Naive B cell (primary cell): ENCODE data around the gene PIGT. TPM values are rescaled to one million over a fixed set of nuclear protein-coding genes. Genes with fewer than 3 reads are reported as not detected.

Experiments
- ATAC-seq, 2 donors: fragments of 150-1000 bp; cut with Tn5 transposase; 2 replicates each; pipeline ENCODE4 v1.10.0; 2021; ENCODE audit warnings: low read depth in 2 of 2, mild to moderate bottlenecking in 2 of 2, moderate library complexity in 2 of 2
- DNase-seq: peaks from one replicate; pipeline ENCODE4 v3.0.0; 2022
- H3K27ac Mint-ChIP-seq, 6 donors: one replicate each; pipeline ENCODE4 v1.8.0; 2020 to 2022; ENCODE audit warnings: mild to moderate bottlenecking in 6 of 6, mixed read lengths in 6 of 6, moderate library complexity in 5 of 6, inconsistent platforms in 2 of 6
- H3K27me3 Mint-ChIP-seq, 3 donors: one replicate each; pipeline ENCODE4 v1.8.0; 2021 to 2022; ENCODE audit warnings: mixed read lengths in 3 of 3, mild to moderate bottlenecking in 1 of 3
- H3K36me3 Mint-ChIP-seq, 2 donors: one replicate each; pipeline ENCODE4 v1.8.0; 2020 to 2022; ENCODE audit warnings: mixed read lengths in 2 of 2, inconsistent platforms in 1 of 2, mild to moderate bottlenecking in 1 of 2
- H3K4me1 Mint-ChIP-seq, 3 donors: one replicate each; pipeline ENCODE4 v1.8.0; 2020 to 2022; ENCODE audit warnings: mixed read lengths in 3 of 3, inconsistent platforms in 1 of 3, mild to moderate bottlenecking in 1 of 3, moderate library complexity in 1 of 3
- H3K4me3 Mint-ChIP-seq, 8 donors: one replicate each; pipeline ENCODE4 v1.8.0; 2020 to 2022; ENCODE audit warnings: mild to moderate bottlenecking in 8 of 8, mixed read lengths in 8 of 8, moderate library complexity in 8 of 8, inconsistent platforms in 2 of 8
- H3K9me3 Mint-ChIP-seq, 7 donors: one replicate each; pipeline ENCODE4 v1.8.0; 2020 to 2022; ENCODE audit warnings: mixed read lengths in 7 of 7, mild to moderate bottlenecking in 5 of 7, inconsistent platforms in 2 of 7, moderate library complexity in 1 of 7
- polyA plus RNA-seq, 6 donors: library from polyadenylated mRNA; unstranded; fragments of 300-500 nt; fragmentation: Illumina TruSeq; gene quantifications; one replicate each; pipeline ENCODE4 v1.2.3, GENCODE V29; 2021; ENCODE audit warnings: low read depth in 6 of 6

PIGT gene
- polyA plus RNA-seq, 6 donors from 2014 or later = 62.0 to 113 (median 77.9) TPM

GRCh38 chr20:45406260-45407066 is 9.5 kb upstream of the PIGT start:
- peak; percentile 42 to 50 for ATAC-seq
- Mint-ChIP-seq H3K9me3 (peaks cover 0 to 9% (median 5%) of the 10 kb centered on the region in 7 donors), H3K4me3 (peak overlapping the region; percentile 77 to 92 (median 86)), H3K36me3 (peaks cover 11 to 15% of the 10 kb centered on the region in 2 donors), H3K4me1 (peaks cover 27 to 35% (median 30%) of the 10 kb centered on the region in 3 donors), H3K27ac (peak overlapping the region in 4 of 6 donors; percentile 7 to 91 (median 60)), H3K27me3 (peaks cover 0 to 12% (median 0%) of the 10 kb centered on the region in 3 donors)
- peak; percentile 57 for DNase-seq

- H3K9me3 Mint-ChIP-seq = peaks cover 0 to 3% (median 0%) of the 10 kb centered on the region in 7 donors
- peaks cover 7 to 9% of the 10 kb centered on the region in 2 donors for H3K36me3 Mint-ChIP-seq
- peaks cover 30 to 35% (median 30%) of the 10 kb centered on the region in 3 donors for H3K4me1 Mint-ChIP-seq
- H3K4me3 Mint-ChIP-seq = peak overlapping the region; percentile 77 to 92 (median 86)
- no peak for ATAC-seq
- H3K27me3 Mint-ChIP-seq = peaks cover 0 to 12% (median 0%) of the 10 kb centered on the region in 3 donors
- DNase-seq = no peak
- peak overlapping the region; percentile 51 to 91 (median 88) for H3K27ac Mint-ChIP-seq
Measured at GRCh38 chr20:45407067-45407745, 8.7 kb upstream of the PIGT start.

GRCh38 chr20:45407783-45408645 is 7.9 kb upstream of the PIGT start, which contains the start of gene DBNDD2:
TSS of gene DBNDD2 (plus strand) at chr20:45408289. CDS start at chr20:45408468, 179 bp downstream.
- Mint-ChIP-seq H3K9me3 (no peaks in the 10 kb centered on the region), H3K4me1 (peaks cover 30 to 35% (median 30%) of the 10 kb centered on the region in 3 donors), H3K27ac (peak within 1 kb of the TSS; percentile 85 to 94 (median 90)), H3K36me3 (peaks cover 6 to 9% of the 10 kb centered on the region in 2 donors), H3K4me3 (peak within 1 kb of the TSS; percentile 77 to 92 (median 86)), H3K27me3 (peaks cover 0 to 12% (median 0%) of the 10 kb centered on the region in 3 donors)
- ATAC-seq (peak; percentile 21 to 24), DNase-seq (peak; percentile 11)

GRCh38 chr20:45408646-45409213 is 7.2 kb upstream of the PIGT start:
- H3K36me3 Mint-ChIP-seq = peaks cover 0 to 9% of the 10 kb centered on the region in 2 donors

GRCh38 chr20:45409521-45410272 is 6.2 kb upstream of the PIGT start:
- Mint-ChIP-seq H3K4me3 (peak overlapping the region in 1 of 8 donors; percentile 69), H3K4me1 (peaks cover 28 to 34% (median 30%) of the 10 kb centered on the region in 3 donors), H3K36me3 (peaks cover 0 to 9% of the 10 kb centered on the region in 2 donors), H3K9me3 (no peaks in the 10 kb centered on the region), H3K27ac (no peak overlapping the region), H3K27me3 (peaks cover 0 to 3% (median 0%) of the 10 kb centered on the region in 3 donors)
- ATAC-seq (no peak), DNase-seq (no peak)

More at GRCh38 chr20:45408646-45409213, 7.2 kb upstream of the PIGT start:
- Mint-ChIP-seq H3K9me3 (no peaks in the 10 kb centered on the region), H3K27me3 (peaks cover 0 to 6% (median 0%) of the 10 kb centered on the region in 3 donors), H3K27ac (peak overlapping the region; percentile 35 to 94 (median 73)), H3K4me3 (peak overlapping the region in 6 of 8 donors; percentile 43 to 83 (median 63)), H3K4me1 (peaks cover 30 to 35% (median 30%) of the 10 kb centered on the region in 3 donors)
- DNase-seq (peak; percentile 56), ATAC-seq (peak; percentile 79 to 82)

DNA sequence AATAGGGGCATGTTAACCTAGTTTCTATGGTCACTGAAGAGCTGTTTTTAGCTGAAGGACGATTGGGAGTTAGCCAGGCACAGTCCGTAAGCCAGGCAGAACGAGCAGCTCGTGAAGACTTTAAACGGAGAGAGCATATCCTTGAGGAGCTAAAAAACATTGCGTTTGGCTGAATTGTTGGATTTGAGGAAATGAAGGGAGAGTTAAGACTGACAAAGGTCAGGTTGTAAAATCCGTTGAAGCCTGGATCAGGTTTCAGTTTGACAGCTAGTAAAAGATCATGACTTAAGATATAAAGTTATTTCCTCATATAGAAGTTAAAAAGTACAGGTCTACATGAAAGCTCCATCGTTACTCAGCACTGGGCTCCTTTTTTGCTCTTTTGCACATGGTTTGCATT is 5.1 kb upstream of the PIGT start:
- DNase-seq (no peak), ATAC-seq (no peak)
- H3K9me3 Mint-ChIP-seq = no peaks in the 10 kb centered on the region
- peaks cover 0 to 9% of the 10 kb centered on the region in 2 donors for H3K36me3 Mint-ChIP-seq
- peak overlapping the region in 1 of 8 donors; percentile 69 for H3K4me3 Mint-ChIP-seq
- peaks cover 28 to 34% (median 30%) of the 10 kb centered on the region in 3 donors for H3K4me1 Mint-ChIP-seq
- no peak overlapping the region for H3K27ac Mint-ChIP-seq
- H3K27me3 Mint-ChIP-seq = no peaks in the 10 kb centered on the region

- H3K36me3 Mint-ChIP-seq = peaks cover 0 to 9% of the 10 kb centered on the region in 2 donors
- H3K27me3 Mint-ChIP-seq = no peaks in the 10 kb centered on the region
- DNase-seq (no peak), ATAC-seq (no peak)
- H3K4me1 Mint-ChIP-seq = peaks cover 24 to 40% (median 37%) of the 10 kb centered on the region in 3 donors
- no peaks in the 10 kb centered on the region for H3K9me3 Mint-ChIP-seq
- H3K27ac Mint-ChIP-seq = peak overlapping the region in 1 of 6 donors; percentile 22
- peak overlapping the region in 1 of 8 donors; percentile 56 for H3K4me3 Mint-ChIP-seq
Measured at GRCh38 chr20:45412653-45413052, 3.3 kb upstream of the PIGT start.

DNA sequence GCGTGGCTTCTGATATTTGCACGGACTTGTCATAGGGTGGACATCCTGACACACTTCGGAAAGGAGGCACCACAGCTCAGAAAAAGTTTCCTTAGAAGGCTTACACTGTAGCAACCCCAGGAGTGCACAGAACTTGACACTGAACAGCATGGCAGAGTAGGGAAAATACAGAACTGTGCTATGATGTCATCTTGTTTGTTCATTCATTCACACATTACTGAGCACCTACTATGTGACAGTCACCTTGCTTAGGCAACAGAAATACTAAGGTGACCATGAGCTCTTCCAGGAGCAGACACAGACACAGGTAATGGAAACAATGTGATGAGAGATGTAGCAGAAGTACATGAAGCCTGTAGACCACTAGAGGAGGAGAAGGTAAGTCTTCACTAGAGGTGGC is 2.5 kb upstream of the PIGT start:
- Mint-ChIP-seq H3K27ac (peak overlapping the region in 2 of 6 donors; percentile 11 to 29), H3K36me3 (peaks cover 5 to 9% of the 10 kb centered on the region in 2 donors), H3K4me3 (peak overlapping the region in 2 of 8 donors; percentile 20 to 99), H3K4me1 (peaks cover 26 to 40% (median 36%) of the 10 kb centered on the region in 3 donors), H3K9me3 (no peaks in the 10 kb centered on the region), H3K27me3 (no peaks in the 10 kb centered on the region)
- no peak for DNase-seq
- no peak for ATAC-seq

DNA sequence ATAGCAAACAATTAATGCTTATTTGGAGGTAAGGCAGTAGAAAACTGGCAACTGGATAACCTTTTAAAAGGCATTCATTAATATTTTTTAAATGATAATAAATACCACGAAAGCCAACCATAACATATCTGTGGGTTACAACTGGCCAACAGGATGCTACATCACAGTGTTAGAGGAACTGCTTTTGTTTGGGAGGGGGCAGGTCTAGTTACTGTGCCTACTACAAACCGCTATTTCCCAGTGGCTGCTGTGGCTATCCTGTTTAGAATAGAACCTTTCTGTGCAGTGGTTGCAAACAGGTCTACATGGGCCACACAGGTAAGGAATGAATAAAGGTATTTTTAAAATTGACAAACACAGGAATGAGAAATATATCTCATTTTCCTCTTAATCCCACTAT is 976 bp downstream of the PIGT start:
- H3K9me3 Mint-ChIP-seq = no peaks in the 10 kb centered on the region
- no peak for ATAC-seq
- H3K27me3 Mint-ChIP-seq = no peaks in the 10 kb centered on the region
- peak overlapping the region; percentile 96 to 99 (median 98) for H3K27ac Mint-ChIP-seq
- H3K36me3 Mint-ChIP-seq = peaks cover 4 to 28% of the 10 kb centered on the region in 2 donors
- peaks cover 37 to 55% (median 42%) of the 10 kb centered on the region in 3 donors for H3K4me1 Mint-ChIP-seq
- no peak for DNase-seq
- peak overlapping the region; percentile 91 to 99 (median 96) for H3K4me3 Mint-ChIP-seq

DNA sequence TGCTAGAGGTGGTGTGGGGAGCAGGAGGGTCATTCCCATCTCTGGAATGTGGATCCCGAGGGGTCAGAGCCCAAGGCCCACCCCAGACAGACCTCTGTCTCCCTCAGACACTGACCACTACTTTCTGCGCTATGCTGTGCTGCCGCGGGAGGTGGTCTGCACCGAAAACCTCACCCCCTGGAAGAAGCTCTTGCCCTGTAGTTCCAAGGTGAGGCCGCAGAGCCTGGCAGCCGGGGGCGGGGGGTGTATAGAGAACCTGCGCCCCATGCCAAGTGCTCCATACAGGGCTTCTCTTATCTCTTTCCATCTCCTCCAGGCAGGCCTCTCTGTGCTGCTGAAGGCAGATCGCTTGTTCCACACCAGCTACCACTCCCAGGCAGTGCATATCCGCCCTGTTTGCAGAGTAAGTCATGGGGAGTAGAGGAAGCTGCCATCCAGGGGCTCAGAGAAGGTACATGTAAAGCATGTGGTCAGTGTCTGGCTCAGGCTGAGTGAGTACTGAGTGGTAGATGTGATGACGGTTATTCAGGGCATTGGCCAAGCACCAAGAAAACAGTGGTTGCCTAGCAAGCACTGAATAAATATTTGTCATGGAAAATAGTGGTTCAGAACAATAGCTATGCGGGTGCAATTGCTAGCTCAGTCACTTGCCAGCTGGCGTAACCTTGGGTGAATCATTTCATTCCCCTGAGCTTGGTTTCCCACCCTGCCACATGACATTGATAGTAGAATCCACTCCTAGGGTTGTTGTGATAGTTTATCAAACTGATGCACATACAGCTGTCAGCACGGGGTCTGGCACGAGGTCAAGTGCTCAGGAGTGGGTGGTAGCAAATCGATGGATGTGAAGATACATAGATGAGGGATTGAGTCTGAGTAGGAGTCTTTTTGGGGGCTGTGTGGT is 3.5 kb downstream of the PIGT start:
- DNase-seq = no peak
- peaks cover 36 to 55% (median 42%) of the 10 kb centered on the region in 3 donors for H3K4me1 Mint-ChIP-seq
- peak overlapping the region in 5 of 6 donors; percentile 25 to 96 (median 89) for H3K27ac Mint-ChIP-seq
- peak overlapping the region in 5 of 8 donors; percentile 15 to 99 (median 21) for H3K4me3 Mint-ChIP-seq
- H3K27me3 Mint-ChIP-seq = no peaks in the 10 kb centered on the region
- peaks cover 8 to 37% of the 10 kb centered on the region in 2 donors for H3K36me3 Mint-ChIP-seq
- peak; percentile 3 to 39 for ATAC-seq
- no peaks in the 10 kb centered on the region for H3K9me3 Mint-ChIP-seq

DNA sequence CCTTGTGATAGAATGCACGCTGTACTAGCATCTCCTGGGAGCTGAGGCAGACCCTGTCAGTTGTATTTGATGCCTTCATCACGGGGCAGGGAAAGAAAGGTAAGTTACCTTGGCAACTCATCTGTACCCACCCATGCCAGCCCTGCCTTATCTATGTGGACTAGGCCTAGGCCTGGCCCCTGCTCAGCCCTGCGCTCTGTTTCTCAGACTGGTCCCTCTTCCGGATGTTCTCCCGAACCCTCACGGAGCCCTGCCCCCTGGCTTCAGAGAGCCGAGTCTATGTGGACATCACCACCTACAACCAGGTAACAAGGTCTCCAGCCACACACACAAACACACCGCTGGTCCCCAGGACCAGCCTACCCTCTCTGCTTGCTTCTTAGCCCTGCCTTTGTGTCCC is 4.2 kb downstream of the PIGT start:
- ATAC-seq (no peak), DNase-seq (no peak)
- H3K27me3 Mint-ChIP-seq = no peaks in the 10 kb centered on the region
- H3K4me3 Mint-ChIP-seq = peak overlapping the region in 1 of 8 donors; percentile 99
- peaks cover 8 to 40% of the 10 kb centered on the region in 2 donors for H3K36me3 Mint-ChIP-seq
- peaks cover 34 to 52% (median 40%) of the 10 kb centered on the region in 3 donors for H3K4me1 Mint-ChIP-seq
- H3K27ac Mint-ChIP-seq = peak overlapping the region in 3 of 6 donors; percentile 4 to 96 (median 93)
- H3K9me3 Mint-ChIP-seq = no peaks in the 10 kb centered on the region
